ENCODE data around the gene GLRX3. TPM values are rescaled to one million over a fixed set of nuclear protein-coding genes. Genes with fewer than 3 reads are reported as not detected.

The GLRX3 gene
- total and polyA plus RNA-seq, 4 donors, result 37.6 to 71.1 (median 57.5) TPM

DNA sequence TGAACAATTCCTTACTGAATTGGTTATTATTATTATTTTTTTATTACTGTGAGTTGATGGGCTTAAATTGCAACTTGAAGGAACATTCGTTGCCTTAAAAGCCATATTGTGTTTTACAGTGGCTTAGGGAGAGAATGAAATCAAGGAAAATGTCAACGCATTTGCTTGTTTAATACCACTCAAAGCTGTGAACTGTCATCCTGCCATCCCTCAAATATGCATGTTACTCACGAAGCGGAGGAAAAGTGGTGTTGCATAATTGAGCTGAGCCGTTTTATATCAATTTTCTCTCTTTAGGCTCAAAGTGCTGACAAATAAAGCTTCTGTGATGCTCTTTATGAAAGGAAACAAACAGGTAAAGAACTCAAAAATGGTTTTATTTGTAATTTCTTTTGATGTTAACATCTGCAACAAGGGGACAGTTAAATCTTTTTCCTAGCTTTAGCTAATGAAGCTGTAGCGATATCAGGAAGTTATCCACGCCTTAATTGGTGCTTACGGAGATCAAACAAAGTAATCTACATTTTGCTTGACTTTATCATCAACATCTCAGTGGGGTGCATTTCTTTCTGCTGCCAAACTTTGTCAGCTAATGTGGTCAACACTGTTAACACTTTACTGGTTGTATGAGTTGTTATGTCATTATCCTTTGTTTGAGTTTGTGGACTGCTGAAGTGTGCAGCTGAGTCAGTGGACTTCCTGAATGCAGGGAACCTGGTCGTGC is 33.1 kb downstream of the GLRX3 start:
- H3K4me3 ChIP-seq, result no peak overlapping the region
- no peak overlapping the region for H3K27ac ChIP-seq (ENCODE audit: low read depth in 1 of 2, low read length in 1 of 2)
- TF ChIP-seq, protein P1, sequence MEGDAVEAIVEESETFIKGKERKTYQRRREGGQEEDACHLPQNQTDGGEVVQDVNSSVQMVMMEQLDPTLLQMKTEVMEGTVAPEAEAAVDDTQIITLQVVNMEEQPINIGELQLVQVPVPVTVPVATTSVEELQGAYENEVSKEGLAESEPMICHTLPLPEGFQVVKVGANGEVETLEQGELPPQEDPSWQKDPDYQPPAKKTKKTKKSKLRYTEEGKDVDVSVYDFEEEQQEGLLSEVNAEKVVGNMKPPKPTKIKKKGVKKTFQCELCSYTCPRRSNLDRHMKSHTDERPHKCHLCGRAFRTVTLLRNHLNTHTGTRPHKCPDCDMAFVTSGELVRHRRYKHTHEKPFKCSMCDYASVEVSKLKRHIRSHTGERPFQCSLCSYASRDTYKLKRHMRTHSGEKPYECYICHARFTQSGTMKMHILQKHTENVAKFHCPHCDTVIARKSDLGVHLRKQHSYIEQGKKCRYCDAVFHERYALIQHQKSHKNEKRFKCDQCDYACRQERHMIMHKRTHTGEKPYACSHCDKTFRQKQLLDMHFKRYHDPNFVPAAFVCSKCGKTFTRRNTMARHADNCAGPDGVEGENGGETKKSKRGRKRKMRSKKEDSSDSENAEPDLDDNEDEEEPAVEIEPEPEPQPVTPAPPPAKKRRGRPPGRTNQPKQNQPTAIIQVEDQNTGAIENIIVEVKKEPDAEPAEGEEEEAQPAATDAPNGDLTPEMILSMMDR (IDR thresholded peaks at IDR 0.05; ENCODE audit: control extremely low read depth, extremely low read depth), result no peak
- ATAC-seq (ENCODE audit: insufficient read depth, low FRiP score) (no peak), DNase-seq (no peak)
- H3K9ac ChIP-seq (ENCODE audit: insufficient read depth in 1 of 2, low read length in 2 of 2), result no peak overlapping the region
- peaks cover 0 to 6% (median 4%) of the 10 kb centered on the region in 5 donors for H3K4me1 ChIP-seq (ENCODE audit: control insufficient read depth in 5 of 5, insufficient read depth in 5 of 5, low read length in 5 of 5)
- no peaks in the 10 kb centered on the region for H3K9me3 ChIP-seq (ENCODE audit: control insufficient read depth in 4 of 4, insufficient read depth in 3 of 4, low read length in 3 of 4)
- H3K36me3 ChIP-seq (ENCODE audit: control insufficient read depth in 4 of 4, insufficient read depth in 4 of 4, low read length in 4 of 4), result peaks cover 25 to 30% (median 28%) of the 10 kb centered on the region in 4 donors
- 64 to 80% methylated on average over 9 of the region's 9 CpGs for WGBS, 2 donors
- no peaks in the 10 kb centered on the region for H3K27me3 ChIP-seq (ENCODE audit: control insufficient read depth in 3 of 3, insufficient read depth in 3 of 3, low read length in 2 of 3)

DNA sequence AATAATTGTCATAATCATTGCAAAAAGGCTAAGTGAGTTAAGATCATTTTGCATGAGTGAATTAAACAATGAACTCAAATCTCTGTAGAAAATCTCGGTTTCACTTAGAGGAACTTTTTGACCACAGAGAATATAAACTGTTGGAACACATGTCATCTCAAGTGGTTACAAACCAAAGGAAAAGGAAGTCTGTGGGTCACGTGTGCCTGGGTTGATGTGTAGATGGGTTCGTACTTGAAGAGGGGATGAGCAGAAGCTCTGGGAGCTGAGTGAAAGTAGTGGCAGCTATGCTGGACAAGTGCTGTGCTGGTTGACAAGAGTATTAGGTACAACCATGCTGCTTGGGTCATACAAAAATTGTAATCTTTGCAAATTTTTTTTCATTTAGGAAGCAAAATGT is 35.0 kb downstream of the GLRX3 start:
- Histone ChIP-seq H3K27ac (ENCODE audit: low read depth in 1 of 2, low read length in 1 of 2) (no peak overlapping the region), H3K9me3 (ENCODE audit: control insufficient read depth in 4 of 4, insufficient read depth in 3 of 4, low read length in 3 of 4) (no peaks in the 10 kb centered on the region), H3K27me3 (ENCODE audit: control insufficient read depth in 3 of 3, insufficient read depth in 3 of 3, low read length in 2 of 3) (no peaks in the 10 kb centered on the region), H3K9ac (ENCODE audit: insufficient read depth in 1 of 2, low read length in 2 of 2) (no peak overlapping the region), H3K36me3 (ENCODE audit: control insufficient read depth in 4 of 4, insufficient read depth in 4 of 4, low read length in 4 of 4) (peaks cover 25 to 37% (median 31%) of the 10 kb centered on the region in 4 donors), H3K4me1 (ENCODE audit: control insufficient read depth in 5 of 5, insufficient read depth in 5 of 5, low read length in 5 of 5) (peaks cover 0 to 10% (median 4%) of the 10 kb centered on the region in 5 donors), H3K4me3 (no peak overlapping the region)
- 28 to 62% methylated on average over 3 of the region's 3 CpGs for whole genome bisulfite sequencing, 2 donors
- TF ChIP-seq, protein P1 (IDR thresholded peaks at IDR 0.05; ENCODE audit: control extremely low read depth, extremely low read depth), result no peak
- ATAC-seq (ENCODE audit: insufficient read depth, low FRiP score), result no peak
- no peak for DNase-seq

DNA sequence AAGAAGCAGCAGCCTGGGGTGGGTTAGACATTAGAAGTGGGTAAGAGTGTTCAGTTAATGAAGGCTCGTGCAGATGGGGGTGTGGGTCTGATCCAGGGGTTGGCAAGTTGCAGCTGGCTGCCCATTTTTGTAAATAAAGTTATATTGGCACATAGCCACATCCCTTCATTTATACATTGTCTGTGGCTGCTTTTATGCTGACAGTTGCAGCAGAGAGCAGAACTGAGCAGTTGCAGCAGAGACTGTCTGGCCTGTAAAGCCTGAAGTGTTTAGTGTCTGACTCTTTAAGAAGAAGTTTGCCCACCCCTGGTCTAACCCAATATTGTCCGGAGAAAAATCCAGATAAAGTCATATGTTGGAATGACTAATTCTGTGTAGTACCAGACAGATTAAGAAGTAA is 38.1 kb downstream of the GLRX3 start:
- TF ChIP-seq, protein P1 (IDR thresholded peaks at IDR 0.05; ENCODE audit: control extremely low read depth, extremely low read depth), result no peak
- Histone ChIP-seq H3K4me1 (ENCODE audit: control insufficient read depth in 5 of 5, insufficient read depth in 5 of 5, low read length in 5 of 5) (peaks cover 0 to 10% (median 4%) of the 10 kb centered on the region in 5 donors), H3K27me3 (ENCODE audit: control insufficient read depth in 3 of 3, insufficient read depth in 3 of 3, low read length in 2 of 3) (no peaks in the 10 kb centered on the region), H3K27ac (ENCODE audit: low read depth in 1 of 2, low read length in 1 of 2) (no peak overlapping the region), H3K36me3 (ENCODE audit: control insufficient read depth in 4 of 4, insufficient read depth in 4 of 4, low read length in 4 of 4) (peaks cover 15 to 27% (median 18%) of the 10 kb centered on the region in 4 donors), H3K4me3 (no peak overlapping the region), H3K9me3 (ENCODE audit: control insufficient read depth in 4 of 4, insufficient read depth in 3 of 4, low read length in 3 of 4) (no peaks in the 10 kb centered on the region), H3K9ac (ENCODE audit: insufficient read depth in 1 of 2, low read length in 2 of 2) (no peak overlapping the region)
- ATAC-seq (ENCODE audit: insufficient read depth, low FRiP score) (no peak), DNase-seq (peak in 2 of 3 donors; percentile 56 to 66)
- 60 to 75% methylated on average over 2 of the region's 2 CpGs for WGBS, 2 donors

Measured in lung (tissue), 12 donors.